Measurements from ENCODE around the gene GPC3. TPM values are rescaled to one million over a fixed set of nuclear protein-coding genes. Genes with fewer than 3 reads are reported as not detected.

The GPC3 gene
- total RNA-seq, 1 experiment from 2014 or later, result 0.24 TPM

DNA sequence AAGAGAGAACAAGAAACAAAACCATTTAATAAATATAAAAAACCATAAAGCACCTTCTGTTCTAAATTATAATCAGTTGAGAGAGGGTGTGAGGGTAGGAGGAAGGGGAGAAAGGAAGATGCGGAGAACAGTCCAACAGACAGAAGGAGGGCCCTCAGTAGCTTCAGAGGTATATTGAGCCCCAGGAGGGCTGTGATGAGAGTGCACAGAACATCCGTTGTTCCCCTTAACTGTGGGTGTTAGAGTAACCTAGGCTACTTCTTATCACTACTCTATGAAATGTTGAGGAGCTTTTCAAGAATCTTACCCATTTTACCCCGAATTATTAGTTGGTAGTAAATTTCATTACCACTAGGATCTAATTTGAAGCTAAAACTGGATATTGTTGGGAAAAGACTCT is 13.8 kb downstream of the GPC3 start:
- TF ChIP-seq EZH2 (IDR thresholded peaks at IDR 0.05; ENCODE audit: borderline replicate concordance, low read depth, low read length, poor library complexity, severe bottlenecking) (no peak), CTCF (conservative IDR thresholded peaks at IDR 0.05; ENCODE audit: low read depth, low read length) (no peak)
- Histone ChIP-seq H3K36me3 (ENCODE audit: insufficient read depth, low read length, poor library complexity, severe bottlenecking) (no peaks in the 10 kb centered on the region), H3K4me3 (ENCODE audit: low read depth, low read length, poor library complexity, severe bottlenecking) (no peak overlapping the region), H3K27ac (ENCODE audit: low read depth, low read length, poor library complexity, severe bottlenecking) (no peak overlapping the region), H3K27me3 (replicated peaks; ENCODE audit: insufficient read depth, low read depth, low read length, poor library complexity) (peaks cover 21% of the 10 kb centered on the region), H3K9me3 (ENCODE audit: low read depth, low read length, poor library complexity, severe bottlenecking) (no peaks in the 10 kb centered on the region), H3K4me1 (ENCODE audit: insufficient read depth, low read length, poor library complexity, severe bottlenecking) (no peaks in the 10 kb centered on the region)
- BruUV-seq (replicated peaks), result no TSS peak
- intact Hi-C loops (cut with micrococcal nuclease; ENCODE audit: unreplicated experiment), result no loop called here
- POLR2A ChIA-PET (ENCODE audit: low non-redundant PET), result no interaction called here
- CTCF ChIA-PET, result no interaction called here
- DNase-seq (ENCODE audit: low spot score), result no peak

DNA sequence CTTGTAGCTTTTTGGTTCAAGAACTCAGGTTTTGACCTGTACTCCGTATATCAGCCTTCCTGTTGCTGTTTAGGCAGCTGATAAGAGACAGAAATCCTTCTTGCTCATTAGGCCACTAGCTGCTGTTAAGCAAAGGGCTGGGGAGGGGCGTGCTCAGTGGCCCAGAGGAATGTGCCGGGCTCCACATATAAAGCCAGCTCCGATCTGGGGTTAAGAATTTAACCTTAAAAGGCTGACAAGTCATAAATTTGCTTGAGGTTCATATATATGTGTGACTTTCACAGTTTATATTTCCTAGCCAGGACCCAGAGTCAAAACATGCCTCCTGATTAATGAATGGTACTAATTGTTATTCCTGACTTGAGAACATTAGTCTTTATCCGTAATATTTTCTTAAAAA is 15.3 kb downstream of the GPC3 start:
- H3K4me3 ChIP-seq (ENCODE audit: low read depth, low read length, poor library complexity, severe bottlenecking), result no peak overlapping the region
- H3K4me1 ChIP-seq (ENCODE audit: insufficient read depth, low read length, poor library complexity, severe bottlenecking), result no peaks in the 10 kb centered on the region
- BruUV-seq (replicated peaks), result no TSS peak
- no peaks in the 10 kb centered on the region for H3K36me3 ChIP-seq (ENCODE audit: insufficient read depth, low read length, poor library complexity, severe bottlenecking)
- TF ChIP-seq EZH2 (IDR thresholded peaks at IDR 0.05; ENCODE audit: borderline replicate concordance, low read depth, low read length, poor library complexity, severe bottlenecking) (no peak), CTCF (conservative IDR thresholded peaks at IDR 0.05; ENCODE audit: low read depth, low read length) (no peak)
- intact Hi-C loops (cut with micrococcal nuclease; ENCODE audit: unreplicated experiment), result no loop called here
- DNase-seq (ENCODE audit: low spot score), result no peak
- H3K27ac ChIP-seq (ENCODE audit: low read depth, low read length, poor library complexity, severe bottlenecking), result no peak overlapping the region
- CTCF ChIA-PET, result no interaction called here
- H3K9me3 ChIP-seq (ENCODE audit: low read depth, low read length, poor library complexity, severe bottlenecking), result no peaks in the 10 kb centered on the region
- H3K27me3 ChIP-seq (replicated peaks; ENCODE audit: insufficient read depth, low read depth, low read length, poor library complexity), result peaks cover 21% of the 10 kb centered on the region
- POLR2A ChIA-PET (ENCODE audit: low non-redundant PET), result no interaction called here

GRCh38 chrX:133969191-133969590 is 16.2 kb downstream of the GPC3 start:
- CTCF ChIA-PET, result no interaction called here
- no TSS peak for BruUV-seq (replicated peaks)

More at GRCh38 chrX:133969191-133969590, 16.2 kb downstream of the GPC3 start:
- H3K27me3 ChIP-seq (replicated peaks; ENCODE audit: insufficient read depth, low read depth, low read length, poor library complexity), result peaks cover 21% of the 10 kb centered on the region
- H3K27ac ChIP-seq (ENCODE audit: low read depth, low read length, poor library complexity, severe bottlenecking), result no peak overlapping the region
- H3K4me3 ChIP-seq (ENCODE audit: low read depth, low read length, poor library complexity, severe bottlenecking), result no peak overlapping the region
- intact Hi-C loops (cut with micrococcal nuclease; ENCODE audit: unreplicated experiment), result no loop called here
- no peaks in the 10 kb centered on the region for H3K4me1 ChIP-seq (ENCODE audit: insufficient read depth, low read length, poor library complexity, severe bottlenecking)
- no peaks in the 10 kb centered on the region for H3K9me3 ChIP-seq (ENCODE audit: low read depth, low read length, poor library complexity, severe bottlenecking)
- H3K36me3 ChIP-seq (ENCODE audit: insufficient read depth, low read length, poor library complexity, severe bottlenecking), result no peaks in the 10 kb centered on the region
- TF ChIP-seq EZH2 (IDR thresholded peaks at IDR 0.05; ENCODE audit: borderline replicate concordance, low read depth, low read length, poor library complexity, severe bottlenecking) (no peak), CTCF (conservative IDR thresholded peaks at IDR 0.05; ENCODE audit: low read depth, low read length) (no peak)
- DNase-seq (ENCODE audit: low spot score), result no peak
- POLR2A ChIA-PET (ENCODE audit: low non-redundant PET), result no interaction called here
